Left cardiac atrium (tissue), 4 donors: ENCODE data around the gene FARS2. TPM values are rescaled to one million over a fixed set of nuclear protein-coding genes. Genes with fewer than 3 reads are reported as not detected.

Source experiments
- ATAC-seq, 2 donors: fragments of 200-7000 bp; cut with Tn5 transposase; one replicate each; pipeline ENCODE4 v1.9.1; 2020; ENCODE audit warnings: mild to moderate bottlenecking in 2 of 2, moderate library complexity in 2 of 2
- DNase-seq: peaks from one replicate; pipeline ENCODE4 v3.0.0-alpha.2; 2020
- intact Hi-C, 2 donors: fragments of 100-400 bp; cut with DNase I; formaldehyde crosslinking; loops; one replicate each; pipeline versions ENCODE4 v1.14.1 to v1.15.1; 2022 to 2023
- long read RNA-seq: library from polyadenylated mRNA; unstranded; transcript quantifications from one replicate; pipeline ENCODE4 v2.0.0, GENCODE V29; 2021
- total RNA-seq, 2 donors: library from RNA; stranded (reverse); fragmentation: NEBNext Ultra II Directional; extraction: Animal tissue kit (Norgen Biotek cat#: 25700); gene quantifications; one replicate each; pipeline ENCODE4 v1.2.1, GENCODE V29; 2021
- donor health status: DM: no; HTN: yes; CAD: no.
- donor health status: DM: no; HTN: yes; CAD: no; lungs with severe emphysema.
- donor health status: DM: yes; HTN: yes; CAD: no.
- donor health status: Dilated cardiomyopathy.

FARS2 gene
- 10 to 100 TPM; 14.6 to 16.4 TPM for total RNA-seq
- long read RNA-seq, transcript FARS2-201 (7 exons, 1,663 nt) = major isoform, 42 of 51 reads
- long read RNA-seq, partial matches to known transcripts = 2 of 51 reads
- long read RNA-seq, other reads (novel, unspliced or antisense) = 7 of 51 reads

DNA sequence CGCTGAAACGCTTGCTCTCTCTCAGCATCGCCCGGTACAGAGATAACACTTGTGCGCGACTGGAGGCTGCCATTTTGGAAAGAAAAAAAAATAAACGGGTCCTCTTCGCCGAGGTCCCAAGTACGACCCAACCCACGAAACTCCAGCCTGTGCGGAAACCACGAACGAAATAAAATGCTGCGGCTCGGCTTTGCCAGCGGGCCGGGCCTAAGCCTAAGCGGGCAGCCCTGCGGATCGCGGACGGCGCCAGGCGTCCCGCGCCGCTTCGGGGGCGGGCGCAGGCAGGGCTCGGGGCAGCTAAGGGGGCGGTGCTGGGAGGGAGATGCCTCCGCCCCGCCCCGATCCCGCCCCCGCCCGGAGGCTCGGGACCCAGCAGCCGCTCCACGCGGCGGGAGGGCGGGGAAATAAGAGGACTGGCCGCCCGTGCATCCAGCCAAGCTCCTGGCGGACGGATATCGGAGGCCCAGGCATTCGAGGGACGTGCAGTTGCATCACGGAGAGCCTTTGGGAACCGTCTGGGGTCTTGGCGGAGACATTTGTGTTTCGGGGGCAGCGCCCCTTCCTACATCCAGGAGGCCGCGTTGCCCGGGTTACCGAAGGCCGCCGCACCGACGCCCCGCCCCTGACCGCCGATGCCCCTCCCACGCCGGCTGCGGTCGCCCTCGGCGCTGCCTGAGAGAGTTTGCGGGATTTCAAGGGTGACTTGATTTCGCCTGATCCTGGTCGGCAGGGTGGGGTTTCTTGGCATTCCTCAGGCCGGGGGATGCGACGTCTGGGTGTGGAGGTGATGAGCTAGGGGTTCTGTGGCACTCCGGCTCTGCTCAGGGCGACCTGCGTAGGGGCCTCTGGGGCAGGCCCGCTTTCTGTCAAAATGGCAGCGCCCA is at the start of gene FARS2, which contains the start of gene LYRM4:
Gene FARS2 (plus strand): TSS at position 853 of the 884 bp plus-strand sequence.
Gene LYRM4 (minus strand): TSS at position 290 of the 884 bp plus-strand sequence. CDS start 217 bp downstream, at position 73.
- DNase-seq = peak; percentile 91
- intact Hi-C loops = no loop called here
- peak; percentile 98 to 99 for ATAC-seq

GRCh38 chr6:5213836-5214235 is 47.5 kb upstream of the FARS2 start:
- ATAC-seq (peak; percentile 84 to 94), DNase-seq (no peak)
- intact Hi-C loops = loop anchor here (2.0 to 10.0 kb wide), 2 partner anchors 69 to 71 kb away; no protein-coding TSS in a partner anchor

DNA sequence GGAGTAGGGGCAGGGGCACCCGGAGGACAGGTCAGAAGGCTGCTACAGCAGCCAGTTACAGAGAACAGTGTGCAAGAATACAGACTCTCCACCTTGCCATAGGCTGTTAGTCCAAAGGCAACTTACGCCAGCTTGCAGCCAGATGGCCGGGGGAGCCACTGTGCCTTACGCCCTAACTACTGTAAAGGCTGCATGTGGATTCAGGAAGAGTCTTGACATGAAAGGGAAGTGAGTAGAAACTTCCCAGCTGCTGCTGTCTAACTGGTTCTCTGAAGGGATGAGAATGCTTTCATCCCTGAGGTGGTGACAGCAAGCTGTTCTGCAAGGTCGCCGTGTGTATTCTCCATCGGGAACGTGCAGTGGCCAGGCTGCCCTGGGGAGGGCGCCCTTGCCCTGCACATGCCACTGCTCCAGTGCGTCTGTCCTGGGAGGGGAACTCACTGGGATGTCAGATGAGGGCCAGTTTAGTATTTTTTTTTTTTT is 46.7 kb upstream of the FARS2 start:
- peak; percentile 85 to 92 for ATAC-seq
- peak; percentile 28 for DNase-seq
- intact Hi-C loops = loop anchor here (2.0 to 10.0 kb wide), 2 partner anchors 70 to 72 kb away; no protein-coding TSS in a partner anchor

DNA sequence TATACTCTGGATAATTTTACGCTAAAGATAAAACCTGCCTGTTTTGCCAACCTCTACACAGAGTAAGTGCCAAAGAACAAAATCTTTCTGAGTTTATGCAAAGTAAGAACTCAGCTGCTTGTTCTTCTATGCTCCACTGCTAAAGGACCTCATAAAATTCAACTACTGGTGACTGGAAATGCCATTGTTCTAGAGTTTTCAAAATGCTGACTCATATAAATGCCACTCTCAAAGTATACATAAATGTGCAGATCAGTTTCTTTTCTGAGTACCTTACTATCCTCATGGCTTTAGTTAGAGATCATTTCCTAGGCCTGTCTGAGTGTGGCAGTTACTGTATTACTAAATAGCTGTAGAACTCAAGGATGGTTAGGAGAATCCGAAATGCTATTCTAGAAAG is 46.2 kb upstream of the FARS2 start:
- ATAC-seq = no peak
- no peak for DNase-seq
- intact Hi-C loops = loop anchor here (2.0 to 10.0 kb wide), 2 partner anchors 70 to 72 kb away; no protein-coding TSS in a partner anchor

- intact Hi-C loops = loop anchor here (2.0 to 10.0 kb wide), 2 partner anchors 71 to 73 kb away; no protein-coding TSS in a partner anchor
- ATAC-seq = no peak
Measured at GRCh38 chr6:5215799-5216198, 45.5 kb upstream of the FARS2 start.

DNA sequence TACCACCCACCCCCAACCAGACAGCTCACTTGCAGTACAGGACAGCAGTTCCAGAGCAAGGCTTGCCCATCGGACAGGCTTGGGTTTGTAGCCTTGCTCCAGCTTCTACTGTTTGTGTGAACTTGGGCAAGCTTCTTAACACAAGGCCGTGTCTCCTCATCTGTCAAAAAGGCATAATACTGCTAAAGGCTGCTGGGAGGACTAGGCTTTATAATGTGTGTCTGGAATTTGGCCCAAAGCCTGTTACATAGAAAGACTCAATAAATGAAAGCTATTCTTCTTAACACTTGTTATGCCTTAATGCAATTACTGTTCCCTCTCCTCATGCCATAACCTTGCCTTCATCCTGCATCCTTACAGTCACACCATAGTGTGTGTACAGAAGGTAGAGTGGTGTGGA is 44.0 kb upstream of the FARS2 start:
- DNase-seq (no peak), ATAC-seq (no peak)
- intact Hi-C loops = loop anchor here in 1 of 2 donors (10.0 kb wide), 1 partner anchor 73 kb away; no protein-coding TSS in a partner anchor

More at GRCh38 chr6:5215799-5216198, 45.5 kb upstream of the FARS2 start:
- DNase-seq = no peak

GRCh38 chr6:5219011-5219691 is 42.2 kb upstream of the FARS2 start:
- no peak for DNase-seq
- ATAC-seq = no peak
- intact Hi-C loops = loop anchor here in 1 of 2 donors (10.0 kb wide), 1 partner anchor 74 kb away; no protein-coding TSS in a partner anchor

DNA sequence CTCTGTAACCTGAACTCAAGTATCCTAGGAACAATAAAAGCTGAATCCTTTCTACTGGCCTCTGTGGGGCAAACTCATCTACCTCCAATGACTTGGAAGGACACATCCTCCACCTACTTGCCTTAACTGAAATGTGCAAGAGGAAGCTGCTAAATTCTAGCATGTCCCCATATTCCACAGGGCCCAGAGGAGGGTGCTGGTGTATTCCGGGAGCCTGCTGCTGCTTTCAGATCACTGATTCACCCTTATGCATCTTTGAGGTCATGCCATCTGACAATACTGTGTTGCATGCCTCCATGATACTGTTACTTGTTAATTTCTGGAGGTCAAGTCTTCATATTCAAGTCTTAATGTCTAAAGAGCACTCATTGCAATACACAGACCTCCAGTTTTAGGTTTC is 40.9 kb upstream of the FARS2 start:
- intact Hi-C loops = no loop called here

DNA sequence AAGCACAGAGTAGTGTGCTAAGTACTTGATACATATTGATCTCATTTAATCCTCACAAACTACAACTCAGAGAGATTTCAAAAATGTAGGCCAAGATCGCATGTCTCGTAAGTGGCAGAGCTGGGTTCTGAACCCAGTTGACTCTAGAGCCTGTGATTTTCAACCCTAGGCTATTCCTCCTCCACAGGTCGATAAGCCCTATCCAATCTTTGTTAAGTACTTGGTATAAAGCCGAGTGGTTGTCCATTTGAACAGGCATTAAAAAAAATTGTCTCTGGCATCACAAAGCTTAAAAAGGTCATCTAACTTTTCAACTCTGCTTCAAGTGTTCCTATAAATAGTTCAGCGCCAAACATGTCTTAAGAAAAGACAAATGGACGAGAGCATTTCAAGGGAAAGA is 38.0 kb upstream of the FARS2 start:
- no peak for DNase-seq
- intact Hi-C loops = no loop called here
- no peak for ATAC-seq

More for the DNA sequence above, 40.9 kb upstream of the FARS2 start:
- ATAC-seq (no peak), DNase-seq (no peak)

DNA sequence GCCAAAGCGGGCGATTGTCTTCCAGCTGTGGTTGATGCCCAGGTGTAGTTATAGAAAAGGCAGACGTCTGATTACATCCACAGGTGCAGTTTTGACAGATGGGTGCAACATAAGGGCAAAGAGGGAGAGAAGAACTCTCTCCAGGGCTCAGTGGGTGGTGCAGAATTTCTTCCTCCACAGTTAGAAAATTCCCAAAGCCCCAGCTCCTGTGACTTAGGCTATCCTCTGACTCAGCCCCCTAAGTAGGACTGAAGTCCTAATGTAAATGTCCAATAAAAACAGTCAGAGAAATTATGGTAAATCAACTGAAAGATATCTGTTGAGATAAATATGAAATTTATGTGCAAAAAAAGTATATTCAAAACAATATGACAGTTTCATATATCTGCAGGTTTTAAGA is 32.0 kb upstream of the FARS2 start:
- ATAC-seq = no peak
- intact Hi-C loops = no loop called here
- DNase-seq = no peak

DNA sequence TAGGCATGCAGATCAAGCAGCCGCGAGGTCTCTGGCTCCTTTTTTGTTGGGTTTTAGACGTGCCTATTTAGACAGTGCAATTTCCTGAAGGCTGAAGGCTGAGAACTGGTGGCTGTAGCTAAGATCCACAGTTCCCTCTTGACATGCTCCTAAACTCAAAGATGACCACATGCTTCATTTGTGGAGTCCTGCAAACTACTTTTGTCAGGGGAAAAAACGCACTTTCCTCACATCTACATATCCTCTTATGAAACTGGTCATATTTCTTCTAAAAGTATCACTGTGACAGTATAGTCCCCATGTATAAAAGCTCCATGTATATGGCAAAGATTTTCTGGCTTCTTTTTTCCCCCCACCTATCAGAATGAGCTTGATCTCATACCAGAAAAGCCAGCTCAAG is 31.2 kb upstream of the FARS2 start:
- DNase-seq (no peak), ATAC-seq (no peak)
- intact Hi-C loops = no loop called here

DNA sequence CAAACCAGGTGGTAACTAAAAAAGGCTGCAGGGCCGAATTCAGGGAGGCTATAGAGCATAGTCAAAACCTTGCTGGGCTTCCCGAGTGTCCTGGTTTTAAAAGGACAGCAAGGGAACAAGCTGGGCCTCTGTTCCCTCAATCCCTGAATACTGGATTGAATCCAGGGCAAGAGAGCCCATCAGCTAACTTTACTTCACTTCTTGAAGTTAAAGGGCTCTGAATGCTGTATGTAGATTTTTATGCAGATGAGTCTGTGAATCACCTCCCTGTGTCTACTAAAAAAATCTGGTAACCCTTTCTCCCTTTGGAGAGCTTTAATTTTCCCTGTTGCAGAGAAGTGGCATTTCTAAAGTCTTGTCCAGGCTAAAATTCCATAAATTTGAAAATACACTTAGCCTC is 30.0 kb upstream of the FARS2 start:
- ATAC-seq = no peak
- intact Hi-C loops = no loop called here
- no peak for DNase-seq

GRCh38 chr6:5234874-5235273 is 26.4 kb upstream of the FARS2 start:
- ATAC-seq (no peak), DNase-seq (no peak)
- intact Hi-C loops = no loop called here

DNA sequence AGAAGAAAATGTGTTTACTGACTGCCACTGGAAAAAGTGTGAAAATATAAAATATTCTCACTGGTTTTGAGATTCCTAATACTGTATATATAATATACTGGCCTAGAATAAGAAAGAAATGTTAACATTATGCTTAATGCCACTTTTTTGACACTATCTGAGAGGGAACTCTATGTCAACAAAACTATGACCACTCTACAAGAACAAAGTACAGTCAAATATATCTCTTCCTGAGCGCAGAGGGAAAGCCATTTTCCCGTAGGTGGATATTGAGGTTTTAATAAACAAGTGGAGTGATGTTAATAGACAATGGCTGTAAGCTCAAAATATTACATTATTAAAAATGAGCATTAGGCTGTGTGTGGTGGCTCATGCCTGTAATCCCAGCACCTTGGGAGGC is 25.5 kb upstream of the FARS2 start:
- intact Hi-C loops = no loop called here

GRCh38 chr6:5237805-5238204 is 23.5 kb upstream of the FARS2 start:
- no peak for ATAC-seq
- no peak for DNase-seq
- intact Hi-C loops = no loop called here

More for the DNA sequence above, 25.5 kb upstream of the FARS2 start:
- no peak for ATAC-seq
- DNase-seq = no peak

- no peak for ATAC-seq
- no peak for DNase-seq
- intact Hi-C loops = no loop called here
Measured at GRCh38 chr6:5238336-5238735, 23.0 kb upstream of the FARS2 start.

- no peak for ATAC-seq
- no peak for DNase-seq
- intact Hi-C loops = no loop called here
Measured at GRCh38 chr6:5241252-5241651, 20.1 kb upstream of the FARS2 start.

GRCh38 chr6:5243069-5243468 is 18.2 kb upstream of the FARS2 start:
- DNase-seq = no peak
- ATAC-seq = no peak
- intact Hi-C loops = no loop called here
